GM19324 (cell line): ENCODE results near the gene KCNE4.
"Not testable (repeated sequence)": the region's sequence is repeated elsewhere in the genome, so short reads cannot be mapped to it uniquely, and the experiment has no call there.

Source experiments
- ATAC-seq: cut with Tn5 transposase; IDR thresholded peaks from one replicate; pipeline ENCODE4 v1.9.1; 2021; ENCODE audit warnings: mild to moderate bottlenecking, moderate library complexity; ENCODE audit not compliant: unreplicated experiment, low FRiP score

The KCNE4 gene

DNA sequence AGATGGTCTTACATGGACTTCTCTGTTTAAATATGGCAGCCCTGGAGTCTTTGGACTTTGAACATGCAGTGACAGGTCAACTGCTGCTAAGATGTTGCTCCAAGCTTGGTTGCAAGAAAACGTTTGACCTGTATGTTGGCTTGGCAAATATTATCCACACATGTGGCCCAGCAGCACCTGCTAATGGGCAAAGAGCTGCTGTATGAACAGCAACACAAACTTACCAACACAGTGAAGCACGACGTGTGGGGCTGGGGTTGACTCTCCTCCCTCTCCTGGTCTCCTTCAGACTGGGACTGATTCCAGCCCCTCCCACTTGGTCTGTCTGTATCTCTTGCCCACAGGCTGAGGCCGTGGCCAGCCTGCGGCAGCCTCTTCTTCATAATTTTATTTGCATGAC is 3.8 kb downstream of the KCNE4 start:
- ATAC-seq: no peak

DNA sequence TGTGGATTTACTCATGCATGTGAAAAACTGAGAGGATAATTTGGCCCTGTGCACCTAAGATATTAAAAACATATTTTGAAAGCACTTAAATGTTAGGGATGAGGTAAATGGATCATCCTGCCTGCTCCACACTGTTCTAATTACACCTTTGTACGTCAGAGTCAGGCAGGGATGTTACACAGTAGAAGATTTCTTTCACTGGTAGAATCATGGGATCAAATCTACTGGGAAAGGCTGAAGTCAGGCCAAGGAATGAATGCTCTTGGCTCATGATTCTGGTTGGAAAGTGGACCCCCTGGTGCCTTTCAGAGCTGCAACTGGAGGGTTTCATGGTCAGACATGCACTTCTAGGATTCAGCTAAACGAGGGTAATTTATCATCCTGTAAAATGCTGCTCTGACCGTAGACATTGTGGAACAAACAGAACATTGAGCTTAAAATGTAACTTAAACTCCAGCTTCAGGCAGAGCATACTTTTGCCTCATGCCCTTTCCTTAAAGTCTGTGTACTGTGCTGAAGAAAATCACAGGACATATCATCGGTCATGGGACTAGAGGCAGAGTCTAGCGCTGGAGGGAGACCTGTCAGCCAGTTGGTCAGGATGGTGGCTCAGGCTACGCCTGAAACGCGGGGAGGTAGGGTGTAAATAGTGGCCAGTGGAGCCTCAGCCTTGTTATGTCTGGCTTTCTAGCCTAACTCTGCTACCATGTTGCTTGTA is 4.9 kb downstream of the KCNE4 start:
- no peak for ATAC-seq

DNA sequence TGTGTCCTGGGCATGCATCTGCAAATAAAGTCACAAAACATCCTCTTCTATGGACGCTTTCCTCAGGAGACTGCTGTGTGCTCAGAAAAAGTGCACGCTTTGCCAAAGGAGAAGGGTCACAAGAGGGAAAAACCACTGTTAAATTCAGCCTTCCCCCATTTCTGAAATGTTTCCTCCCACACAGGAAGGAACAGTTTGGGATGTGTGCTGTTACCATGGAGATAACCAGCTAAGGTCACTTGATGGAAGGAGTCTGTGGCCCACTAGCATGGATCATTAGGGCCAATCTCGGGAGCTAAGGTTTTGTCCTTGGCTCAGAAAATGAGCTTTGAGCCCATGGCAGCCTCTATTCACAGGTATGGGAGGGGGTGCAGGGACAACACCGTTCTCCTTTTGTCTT is 5.6 kb downstream of the KCNE4 start:
- no peak for ATAC-seq

DNA sequence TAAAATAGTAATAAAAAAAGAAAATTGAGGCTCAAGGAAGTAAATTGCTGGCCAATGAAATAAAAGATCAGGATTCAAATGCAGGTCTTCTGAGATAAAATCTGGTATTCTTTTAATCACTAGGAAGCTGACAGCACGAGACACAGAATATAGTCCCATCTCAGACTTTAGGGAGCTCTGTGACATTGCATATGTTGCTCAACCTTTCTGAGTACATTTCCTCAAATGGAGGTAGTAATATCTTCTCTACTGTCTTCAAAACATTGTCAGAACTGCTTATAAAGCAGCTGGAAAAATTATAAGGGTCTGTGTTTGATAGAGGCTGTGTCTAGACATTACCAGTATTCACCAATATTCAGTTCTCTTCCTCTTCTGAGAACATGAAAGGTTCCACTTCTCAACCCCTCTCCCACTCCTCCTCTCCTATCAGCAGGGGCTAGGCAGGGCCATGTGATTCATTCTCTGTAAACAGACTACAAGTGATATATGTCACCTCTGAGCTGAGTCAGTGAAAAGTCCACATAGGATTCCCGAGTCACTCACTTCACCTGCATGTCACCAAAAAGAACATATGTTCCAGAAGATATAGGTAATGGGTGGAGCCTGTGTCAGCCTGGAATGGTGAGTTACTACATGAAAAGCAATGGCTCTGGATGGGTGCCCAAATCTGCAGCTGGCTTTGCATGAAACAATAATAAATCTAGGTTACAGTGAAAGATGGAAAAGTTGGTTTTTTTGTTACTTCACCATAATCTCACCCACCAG is 7.1 kb downstream of the KCNE4 start:
- ATAC-seq: no peak

DNA sequence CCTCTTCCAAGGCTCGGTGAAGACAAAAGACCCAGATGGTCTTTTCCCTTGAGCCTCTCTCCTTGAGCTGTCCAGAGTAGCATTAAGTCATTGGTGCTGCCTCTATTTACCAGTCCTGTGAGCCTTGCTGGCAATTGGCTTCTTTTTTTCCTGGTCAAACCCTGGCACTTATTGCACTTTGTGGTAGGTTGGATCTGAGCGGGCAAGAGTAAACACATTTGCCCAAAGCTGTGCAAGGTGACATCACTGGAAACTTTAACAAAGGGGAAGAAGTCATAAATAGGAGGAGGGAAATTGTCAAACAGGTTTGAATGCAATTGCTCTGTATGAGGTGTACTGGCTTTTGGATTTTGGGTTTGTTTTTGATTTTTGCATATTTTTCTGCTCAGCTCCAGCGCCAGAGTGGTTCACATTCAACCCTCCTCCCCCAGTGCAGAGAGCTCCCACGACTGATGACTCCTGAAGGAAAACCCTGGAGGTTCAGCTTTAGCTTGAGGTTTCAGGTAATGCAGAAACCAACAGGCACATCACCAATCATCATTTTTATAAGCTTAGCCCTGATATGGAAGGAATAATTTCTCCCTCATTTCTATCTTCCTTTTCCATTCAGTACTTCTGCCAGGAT is 8.3 kb downstream of the KCNE4 start:
- no peak for ATAC-seq

DNA sequence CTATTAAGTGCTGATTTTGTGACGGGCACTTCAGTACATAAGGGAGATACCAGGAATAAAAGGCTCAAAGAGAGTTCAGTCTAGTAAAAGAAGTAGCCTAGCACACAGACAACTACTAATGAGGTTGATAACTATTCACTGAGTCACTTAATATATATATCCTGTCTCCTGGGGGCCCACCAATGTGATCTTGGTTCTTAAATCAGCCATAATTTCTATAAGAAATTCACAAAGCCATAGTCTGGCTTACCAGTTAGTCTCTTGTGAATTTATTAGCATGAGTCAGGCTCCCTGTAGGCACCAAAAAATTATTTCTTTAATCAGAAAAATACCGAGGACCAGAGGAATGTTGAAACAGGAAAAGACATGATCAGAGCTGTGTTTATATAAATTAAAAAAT is 10.4 kb downstream of the KCNE4 start:
- ATAC-seq: no peak

DNA sequence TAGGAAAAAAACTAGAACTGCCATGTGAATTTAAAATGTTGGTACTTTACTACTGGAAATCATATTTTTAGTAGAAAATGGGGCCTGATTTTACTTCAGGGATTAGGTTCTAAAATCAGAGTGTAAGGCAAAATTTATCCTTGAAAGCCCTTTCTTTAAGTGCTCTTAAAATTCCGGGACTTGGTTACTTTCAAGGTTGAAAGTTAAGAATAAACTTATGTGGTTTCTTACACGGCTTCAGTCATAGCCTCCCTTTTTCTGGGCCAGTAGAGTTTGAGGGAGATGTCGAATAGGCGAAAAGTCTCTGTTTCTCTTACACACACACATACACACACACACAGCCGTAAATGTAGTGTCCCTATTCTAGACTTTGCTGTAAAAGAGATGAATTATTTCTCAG is 13.1 kb downstream of the KCNE4 start:
- ATAC-seq: no peak

DNA sequence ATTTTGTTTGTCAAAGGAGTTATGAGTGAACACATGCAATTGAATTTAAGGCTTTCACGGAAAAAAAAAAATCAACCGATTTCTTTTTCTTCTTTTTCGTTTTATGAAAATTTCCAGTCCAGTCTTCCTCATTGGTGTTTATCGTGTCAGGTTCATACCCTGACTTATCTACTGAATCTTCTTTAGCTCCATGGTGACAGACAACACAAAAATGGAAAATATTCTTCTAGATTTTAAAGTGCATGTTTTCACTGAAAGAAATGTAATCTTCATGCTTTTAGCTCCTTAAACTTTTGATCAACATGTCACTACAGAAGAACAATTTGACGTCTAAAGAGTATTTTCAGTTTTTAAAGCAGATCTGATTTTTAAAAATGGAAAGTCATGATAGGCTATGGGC is 14.7 kb downstream of the KCNE4 start:
- no peak for ATAC-seq

DNA sequence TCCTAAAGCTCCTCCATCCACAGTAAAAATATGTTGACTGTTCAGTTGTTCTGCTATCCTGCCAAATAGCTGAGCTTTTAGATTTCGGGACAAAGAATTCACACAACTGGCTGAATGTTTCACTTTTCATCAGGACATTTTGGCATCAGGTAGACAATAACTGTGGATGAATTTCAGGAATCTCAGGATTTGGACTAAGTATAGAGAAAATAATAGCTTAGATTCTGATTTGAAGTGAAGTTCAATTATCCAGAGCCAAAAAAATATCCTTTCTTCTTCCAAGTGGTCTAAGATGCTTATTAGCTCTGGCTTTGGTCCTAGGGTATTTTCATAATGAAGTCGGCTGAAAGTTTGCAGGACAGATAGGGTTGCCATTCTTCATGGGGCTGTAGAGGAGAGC is 16.1 kb downstream of the KCNE4 start:
- ATAC-seq: no peak

DNA sequence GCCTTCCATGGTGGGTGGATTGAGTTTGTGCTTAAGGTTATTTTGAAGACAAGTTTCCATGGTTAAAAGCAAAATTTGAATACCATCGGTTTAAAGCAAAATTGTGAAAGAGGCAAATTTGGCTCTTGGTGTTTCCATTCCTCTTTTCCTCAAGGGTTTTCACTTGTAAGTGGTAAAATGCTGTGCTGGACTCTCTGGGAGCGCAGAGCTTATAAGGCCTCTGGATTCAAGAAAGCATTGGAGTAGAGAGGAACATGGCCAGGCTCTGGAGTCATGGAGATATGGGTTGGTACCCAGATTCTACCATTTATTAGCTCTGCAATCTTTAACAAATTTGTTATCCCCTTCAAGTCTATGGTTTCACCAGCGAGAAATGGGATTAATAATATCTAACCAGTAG is 17.5 kb downstream of the KCNE4 start:
- ATAC-seq: no peak

DNA sequence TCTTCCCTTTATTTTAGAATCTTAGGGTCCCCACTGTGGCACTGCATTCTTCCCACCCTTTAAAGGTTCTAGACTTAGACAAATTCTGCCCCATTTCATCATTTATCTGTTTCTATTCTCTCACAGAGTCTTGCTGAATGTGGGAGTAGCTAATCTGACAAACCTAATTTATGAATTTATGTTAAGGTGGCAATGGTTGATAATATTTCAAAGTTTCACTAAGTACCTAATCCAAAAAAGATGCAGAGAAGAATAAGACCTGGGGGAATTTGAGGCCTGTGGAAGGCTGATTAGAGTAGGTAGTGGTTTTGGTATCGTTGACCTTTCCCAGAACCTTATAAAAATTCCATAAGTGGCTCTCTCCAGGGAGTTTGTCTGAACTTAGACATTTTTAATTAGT is 18.0 kb downstream of the KCNE4 start:
- ATAC-seq: no peak

DNA sequence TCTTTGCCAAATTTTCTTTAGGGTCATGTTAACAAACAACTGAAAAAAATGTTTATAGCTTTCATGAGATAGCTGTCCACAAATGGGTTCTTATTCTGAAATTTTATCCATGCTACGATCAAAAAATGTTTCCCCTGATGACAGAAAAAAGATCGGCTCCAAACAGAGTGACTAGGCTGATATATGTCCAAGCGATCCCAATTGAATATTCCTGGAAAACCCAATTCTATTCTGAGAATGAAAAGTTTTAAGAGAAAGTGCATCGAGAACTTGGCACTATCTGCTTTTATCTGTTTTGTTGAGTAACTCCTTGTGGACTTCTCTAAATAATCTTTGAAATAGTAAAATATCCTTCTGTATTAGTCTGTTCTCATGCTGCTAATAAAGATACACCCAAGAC is 19.1 kb downstream of the KCNE4 start:
- no peak for ATAC-seq

DNA sequence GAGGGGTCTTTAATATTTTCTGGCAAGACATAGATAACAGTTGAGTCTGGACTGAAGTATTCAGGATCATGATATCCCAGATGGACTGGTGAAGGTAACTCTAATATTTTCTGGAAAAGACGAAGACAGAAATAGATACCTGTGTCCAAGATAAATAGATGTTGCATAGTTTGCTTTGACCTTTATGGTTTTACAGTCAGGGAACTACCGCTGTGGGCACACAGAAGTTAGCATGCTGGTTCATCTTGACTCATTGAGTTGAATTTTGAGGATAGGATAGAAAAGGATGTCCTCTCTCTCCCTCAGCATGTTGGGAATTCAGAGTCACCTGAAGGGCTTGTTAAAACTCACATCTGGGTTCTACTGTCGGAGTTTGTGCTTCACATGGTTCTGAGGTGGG is 20.8 kb downstream of the KCNE4 start:
- no peak for ATAC-seq

DNA sequence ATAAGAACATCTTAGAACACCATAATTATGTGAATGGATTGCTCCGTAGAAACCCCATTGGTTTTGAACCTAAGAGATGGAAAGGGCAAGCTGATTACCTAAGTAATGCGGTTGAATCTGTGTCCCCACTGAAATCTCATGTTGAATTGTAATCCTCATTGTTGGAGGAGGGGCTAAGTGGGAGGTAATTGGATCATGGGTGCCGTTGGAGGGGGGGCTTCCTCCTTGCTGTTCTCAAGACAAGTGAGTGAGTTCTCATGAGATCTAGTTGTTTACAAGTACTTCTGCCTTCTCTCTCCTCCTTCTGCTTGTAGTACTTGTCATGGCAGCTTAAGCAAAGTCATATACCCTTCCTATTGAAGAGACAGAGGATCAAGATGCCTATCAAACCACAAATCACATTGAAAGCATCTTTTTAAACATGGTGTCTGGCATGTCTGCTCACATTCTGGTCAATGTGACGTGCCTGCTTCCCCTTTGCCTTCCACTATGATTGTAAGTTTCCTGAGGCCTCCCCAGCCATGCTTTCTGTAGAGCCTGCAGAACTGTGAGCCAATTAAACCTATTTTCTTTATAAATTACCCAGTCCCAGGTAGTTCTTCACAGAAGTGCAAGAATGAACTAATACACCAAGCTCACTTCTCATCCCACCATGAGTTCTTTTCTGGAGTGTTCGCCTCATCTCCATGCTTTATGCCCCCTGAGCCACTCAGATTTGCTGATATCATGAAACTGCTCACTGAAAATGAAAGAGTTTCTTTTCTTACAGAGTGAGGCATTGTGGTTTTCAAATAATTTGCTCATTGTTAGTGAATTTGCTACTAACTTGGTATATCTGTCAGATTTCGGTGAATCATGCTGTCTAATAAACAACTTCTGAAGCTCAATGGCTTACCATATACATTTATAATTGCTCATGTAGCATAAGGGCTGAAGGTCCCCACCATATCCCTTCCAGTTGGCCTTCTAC is 23.6 kb downstream of the KCNE4 start:
- peak; percentile 88 for ATAC-seq

DNA sequence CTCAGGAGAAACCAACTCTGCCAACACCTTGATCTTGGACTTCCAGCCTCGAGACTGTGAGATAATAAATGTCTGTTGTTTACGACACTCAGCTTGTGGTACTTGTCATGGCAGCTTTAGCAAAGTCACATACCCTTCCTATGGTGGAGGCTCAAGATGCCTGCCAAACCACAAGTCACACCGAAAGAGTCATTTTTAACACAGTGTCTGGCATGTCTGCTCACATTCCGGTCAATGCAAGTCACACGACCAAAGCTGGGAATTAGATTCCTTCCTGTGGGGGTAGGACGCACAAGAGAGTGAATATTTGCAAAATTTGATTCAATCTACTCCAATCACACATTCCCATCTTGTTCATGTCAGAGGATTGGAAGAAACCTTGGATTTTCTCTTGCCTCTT is 24.6 kb downstream of the KCNE4 start:
- no peak for ATAC-seq

DNA sequence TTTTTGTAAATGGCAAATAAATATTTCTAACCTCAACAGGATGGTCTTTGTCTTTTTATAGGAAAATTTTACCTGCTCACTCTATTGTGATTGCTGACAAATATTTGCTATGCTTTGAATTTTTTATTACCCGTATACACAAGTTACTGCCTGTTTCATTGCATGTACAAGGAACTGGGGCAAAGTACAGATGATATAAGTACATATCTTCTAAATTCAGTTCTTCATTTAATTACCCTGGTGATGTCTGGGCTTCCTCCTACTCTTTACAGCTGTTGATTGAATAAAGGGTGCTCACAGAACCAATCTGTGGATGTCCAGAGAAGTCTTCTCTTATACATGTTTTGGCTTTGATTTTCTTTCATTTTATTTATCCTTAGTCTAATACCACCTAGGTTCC is 26.5 kb downstream of the KCNE4 start:
- ATAC-seq: no peak

DNA sequence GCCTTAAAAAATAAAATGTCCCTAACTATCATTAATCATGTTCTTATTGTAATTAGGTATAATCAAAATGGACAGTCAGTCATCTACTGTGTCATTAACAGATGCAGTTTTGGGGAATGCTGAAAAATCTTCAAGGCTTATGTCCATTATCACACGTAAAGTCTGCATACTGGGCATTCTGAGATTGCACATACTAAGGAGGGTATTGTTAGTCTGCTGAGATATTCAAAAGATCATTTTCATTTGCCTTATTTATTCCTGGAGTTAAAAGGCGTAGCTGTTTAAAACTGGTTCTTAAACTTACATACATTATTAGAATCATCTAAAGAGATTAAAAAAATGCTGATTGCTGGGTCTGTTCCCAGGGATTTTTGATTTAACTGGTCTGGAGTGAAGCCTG is 27.4 kb downstream of the KCNE4 start:
- no peak for ATAC-seq

DNA sequence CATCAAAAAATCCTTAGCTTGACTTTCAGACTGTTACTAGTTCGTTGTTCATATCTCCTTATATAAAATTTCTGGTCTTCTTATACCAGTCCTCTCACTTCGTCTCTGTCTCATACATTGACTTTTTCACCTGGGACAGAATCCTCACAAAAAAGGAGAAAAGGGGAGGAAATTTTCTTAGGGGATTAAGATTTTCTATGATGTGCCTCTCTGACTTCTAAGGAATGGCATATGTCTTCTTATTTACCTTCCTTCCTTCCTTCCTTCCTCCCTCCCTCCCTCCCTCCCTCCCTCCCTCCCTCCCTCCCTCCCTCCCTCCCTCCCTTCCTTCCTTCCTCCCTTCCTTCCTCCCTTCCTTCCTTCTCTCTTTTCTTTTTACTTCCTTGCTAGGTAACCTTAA is 27.9 kb downstream of the KCNE4 start:
- ATAC-seq: no peak

DNA sequence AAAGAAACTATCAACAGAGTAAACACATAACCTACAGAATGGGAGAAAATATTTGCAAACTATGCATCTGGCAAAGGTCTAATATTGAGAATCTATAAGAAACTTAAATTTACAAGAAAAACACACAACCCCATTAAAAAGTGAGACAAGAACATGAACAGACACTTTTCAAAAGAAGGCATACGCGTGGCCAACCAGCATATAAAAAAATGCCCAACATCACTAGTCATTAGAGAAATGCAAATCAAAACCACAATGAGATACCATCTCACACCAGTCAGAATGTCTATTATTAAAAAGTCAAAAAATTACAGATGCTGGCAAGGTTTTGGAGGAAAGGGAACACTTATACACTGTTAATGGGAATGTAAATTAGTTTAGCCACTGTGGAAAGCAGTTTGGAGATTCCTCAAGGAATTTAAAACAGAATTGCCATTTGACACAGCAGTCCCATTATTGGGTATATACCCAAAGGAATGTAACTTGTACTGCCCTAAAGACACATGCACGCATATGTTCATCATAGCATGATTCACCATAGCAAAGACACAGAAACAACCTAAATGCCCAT is 28.9 kb downstream of the KCNE4 start:
- ATAC-seq: not testable (repeated sequence)

DNA sequence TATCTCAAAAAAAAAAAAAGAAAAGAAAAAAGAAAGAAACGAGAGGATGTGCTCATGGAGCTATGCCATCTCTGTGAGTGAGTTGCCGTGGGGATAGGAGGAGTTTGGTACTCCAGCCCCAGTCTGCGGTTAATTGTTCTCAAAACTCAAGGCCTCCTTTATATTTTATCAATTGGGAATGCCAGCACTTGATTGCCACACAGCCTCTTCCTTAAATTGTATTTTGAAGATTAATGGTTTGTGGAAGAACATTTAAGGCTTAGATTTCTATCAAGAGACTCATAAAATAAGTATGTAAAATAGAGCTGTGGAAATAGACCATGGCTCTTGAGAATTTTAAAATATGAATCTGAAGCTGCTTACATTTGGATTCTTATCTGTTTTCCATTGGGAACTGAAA is 29.8 kb downstream of the KCNE4 start:
- no peak for ATAC-seq
